Measurements from ENCODE around the gene ANLN.

The ANLN gene

GRCh38 chr7:36400606-36401005 is 10.9 kb downstream of the ANLN start:
- no peak for TF ChIP-seq CTCF (IDR thresholded peaks at IDR 0.05; ENCODE audit: low read depth, low read length, missing control alignments)
- H3K4me3 ChIP-seq (ENCODE audit: low read depth, low read length): no peak overlapping the region
- no peak for DNase-seq (ENCODE audit: low read depth)

- no peak for DNase-seq (ENCODE audit: low read depth)
- no peak for TF ChIP-seq CTCF (IDR thresholded peaks at IDR 0.05; ENCODE audit: low read depth, low read length, missing control alignments)
- H3K4me3 ChIP-seq (ENCODE audit: low read depth, low read length): no peak overlapping the region
Measured at GRCh38 chr7:36403452-36403851, 13.8 kb downstream of the ANLN start.

GRCh38 chr7:36404639-36405408 is 15.2 kb downstream of the ANLN start:
- no peak overlapping the region for H3K4me3 ChIP-seq (ENCODE audit: low read depth, low read length)
- TF ChIP-seq CTCF (IDR thresholded peaks at IDR 0.05; ENCODE audit: low read depth, low read length, missing control alignments): no peak
- DNase-seq (ENCODE audit: low read depth): no peak

- no peak for TF ChIP-seq CTCF (IDR thresholded peaks at IDR 0.05; ENCODE audit: low read depth, low read length, missing control alignments)
- DNase-seq (ENCODE audit: low read depth): no peak
- H3K4me3 ChIP-seq (ENCODE audit: low read depth, low read length): no peak overlapping the region
Measured at GRCh38 chr7:36405409-36405803, 15.7 kb downstream of the ANLN start.

- DNase-seq (ENCODE audit: low read depth): no peak
- TF ChIP-seq CTCF (IDR thresholded peaks at IDR 0.05; ENCODE audit: low read depth, low read length, missing control alignments): no peak
- H3K4me3 ChIP-seq (ENCODE audit: low read depth, low read length): no peak overlapping the region
Measured at GRCh38 chr7:36406156-36406555, 16.5 kb downstream of the ANLN start.

GRCh38 chr7:36407636-36408550 is 18.2 kb downstream of the ANLN start:
- TF ChIP-seq CTCF (IDR thresholded peaks at IDR 0.05; ENCODE audit: low read depth, low read length, missing control alignments): no peak
- no peak for DNase-seq (ENCODE audit: low read depth)
- H3K4me3 ChIP-seq (ENCODE audit: low read depth, low read length): no peak overlapping the region
